Tibial artery (tissue), 4 donors: ENCODE measurements around the gene SLC25A14.

ENCODE experiments used
- DNase-seq, 2 donors: peaks; one replicate each; pipeline ENCODE4 v3.0.0-alpha.2; 2019
- H3K27ac ChIP-seq, 2 donors: fragments of 200-600 bp; sonication (generic) in 1 of 2; 1 replicate in 1 of 2; 2 replicates in 1 of 2; pipeline ENCODE4 v1.5.1; 2018 to 2019; ENCODE audit warnings: mild to moderate bottlenecking in 1 of 2
- H3K27me3 ChIP-seq, 2 donors: fragments of 200-600 bp; sonication (generic) in 1 of 2; one replicate each; pipeline versions ENCODE4 v1.5.1 to v1.6.0; 2016 to 2019
- H3K36me3 ChIP-seq, 3 donors: fragments of 200-600 bp; sonication (generic) in 2 of 3; one replicate each; pipeline ENCODE4 v1.5.1; 2016 to 2019; ENCODE audit warnings: mild to moderate bottlenecking in 2 of 3
- H3K4me1 ChIP-seq, 4 donors: fragments of 200-600 bp; sonication (generic) in 2 of 4; 1 replicate in 3 of 4; 2 replicates in 1 of 4; pipeline ENCODE4 v1.5.1; 2016 to 2019
- H3K4me3 ChIP-seq, 2 donors: fragments of 200-600 bp; sonication (generic) in 1 of 2; 1 replicate in 1 of 2; 2 replicates in 1 of 2; pipeline ENCODE4 v1.5.1; 2018 to 2019; ENCODE audit warnings: mild to moderate bottlenecking in 2 of 2
- H3K9me3 ChIP-seq, 3 donors: fragments of 200-600 bp; sonication (generic) in 1 of 3; one replicate each; pipeline ENCODE4 v1.5.1; 2016 to 2019
- CTCF ChIP-seq, 2 experiments: fragments of 200-600 bp in 1 of 2; fragments of 450-650 bp in 1 of 2; IDR thresholded peaks; one replicate each; pipeline ENCODE4 v1.5.1; 2017 to 2019; ENCODE audit warnings: antibody characterized with exemption in 2 of 2, mild to moderate bottlenecking in 1 of 2, moderate library complexity in 1 of 2
- intact Hi-C: fragments of 100-400 bp; cut with DNase I; formaldehyde crosslinking; loops from one replicate; pipeline ENCODE4 v1.15.0; 2023; ENCODE audit warnings: low total_unique reads

SLC25A14 gene

DNA sequence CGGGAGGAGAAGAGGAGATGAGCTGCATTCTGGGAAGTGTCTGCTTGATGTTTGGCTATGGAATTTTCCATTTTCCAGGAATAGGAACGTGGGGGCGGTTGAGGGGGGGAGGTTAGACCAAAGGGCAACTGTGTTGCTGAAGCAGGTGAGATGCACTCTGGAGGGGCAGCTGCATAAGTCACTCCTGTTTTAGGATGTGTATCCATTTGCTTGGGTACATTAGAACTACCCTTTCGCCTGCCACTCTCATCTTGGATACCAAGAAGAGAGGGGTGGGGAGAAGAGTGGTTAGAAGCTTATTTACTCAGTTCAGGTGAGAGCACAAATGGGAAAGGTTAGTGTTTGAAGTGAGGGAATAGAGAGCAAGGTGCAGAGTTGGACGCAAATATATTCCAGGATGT is 46.7 kb downstream of the SLC25A14 start:
- H3K9me3 ChIP-seq = no peaks in the 10 kb centered on the region
- no peak overlapping the region for H3K27ac ChIP-seq
- intact Hi-C loops = no loop called here
- no peak overlapping the region for H3K4me3 ChIP-seq
- TF ChIP-seq CTCF (IDR thresholded peaks at IDR 0.05) = no peak
- no peak for DNase-seq
- H3K4me1 ChIP-seq = no peaks in the 10 kb centered on the region
- H3K27me3 ChIP-seq = no peaks in the 10 kb centered on the region
- no peaks in the 10 kb centered on the region for H3K36me3 ChIP-seq

GRCh38 chrX:130393451-130394074 is 53.8 kb downstream of the SLC25A14 start:
- Histone ChIP-seq H3K27me3 (no peaks in the 10 kb centered on the region), H3K4me3 (no peak overlapping the region), H3K36me3 (no peaks in the 10 kb centered on the region), H3K27ac (no peak overlapping the region), H3K9me3 (no peaks in the 10 kb centered on the region), H3K4me1 (no peaks in the 10 kb centered on the region)
- peak; percentile 41 to 53 for TF ChIP-seq CTCF (IDR thresholded peaks at IDR 0.05)
- intact Hi-C loops = no loop called here
- DNase-seq = peak in 1 of 2 donors; percentile 21

- Histone ChIP-seq H3K9me3 (no peaks in the 10 kb centered on the region), H3K4me1 (no peaks in the 10 kb centered on the region), H3K27me3 (no peaks in the 10 kb centered on the region), H3K36me3 (no peaks in the 10 kb centered on the region), H3K27ac (no peak overlapping the region), H3K4me3 (no peak overlapping the region)
- DNase-seq = no peak
- intact Hi-C loops = no loop called here
- TF ChIP-seq CTCF (IDR thresholded peaks at IDR 0.05) = no peak
Measured at GRCh38 chrX:130395341-130395740, 55.6 kb downstream of the SLC25A14 start.

GRCh38 chrX:130401415-130402207 is 61.9 kb downstream of the SLC25A14 start, which contains the start of gene RBMX2:
TSS of gene RBMX2 (plus strand) at chrX:130401987. CDS start at chrX:130402033, 46 bp downstream.
- Histone ChIP-seq H3K27me3 (no peaks in the 10 kb centered on the region), H3K4me3 (peak within 1 kb of the TSS; percentile 66), H3K36me3 (peaks cover 0 to 18% (median 4%) of the 10 kb centered on the region in 3 donors), H3K9me3 (no peaks in the 10 kb centered on the region), H3K27ac (peak within 1 kb of the TSS; percentile 71 to 83), H3K4me1 (peaks cover 0 to 16% (median 0%) of the 10 kb centered on the region in 4 donors)
- intact Hi-C loops = loop anchor here (5.0 kb wide), 1 partner anchor 506 kb away; no protein-coding TSS in a partner anchor
- no peak for TF ChIP-seq CTCF (IDR thresholded peaks at IDR 0.05)
- DNase-seq = peak; percentile 69 to 82

GRCh38 chrX:130402208-130402684 is 62.5 kb downstream of the SLC25A14 start:
- Histone ChIP-seq H3K4me1 (peaks cover 0 to 16% (median 0%) of the 10 kb centered on the region in 4 donors), H3K9me3 (no peaks in the 10 kb centered on the region), H3K27me3 (no peaks in the 10 kb centered on the region), H3K36me3 (peaks cover 0 to 18% (median 4%) of the 10 kb centered on the region in 3 donors), H3K27ac (peak overlapping the region; percentile 71 to 83), H3K4me3 (peak overlapping the region; percentile 66)
- intact Hi-C loops = loop anchor here (5.0 kb wide), 1 partner anchor 505 kb away; no protein-coding TSS in a partner anchor
- no peak for DNase-seq
- no peak for TF ChIP-seq CTCF (IDR thresholded peaks at IDR 0.05)
